ENCODE measurements around the gene TM7SF3. TPM values are rescaled to one million over a fixed set of nuclear protein-coding genes. Genes with fewer than 3 reads are reported as not detected.

The TM7SF3 gene
- total RNA-seq, 1 donor from 2014 or later: 109 TPM

DNA sequence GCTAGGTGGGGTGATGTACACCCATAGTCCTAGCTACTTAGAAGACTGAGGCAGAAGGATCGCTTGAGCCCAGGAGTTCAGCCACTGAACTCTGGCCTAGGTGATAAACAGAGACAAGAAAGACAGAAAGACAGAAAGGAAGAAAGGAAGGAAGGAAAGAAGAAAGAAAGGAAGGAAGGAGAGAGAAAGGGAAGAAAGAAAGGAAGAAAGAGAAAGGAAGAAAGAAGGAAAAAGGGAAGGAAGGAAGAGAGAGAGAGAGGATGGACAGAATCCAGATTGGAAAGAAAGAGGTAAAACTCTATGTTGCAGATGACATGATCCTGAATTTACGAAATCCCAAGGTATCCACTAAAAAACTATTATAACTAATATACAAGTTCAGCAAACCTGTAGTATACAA lies 84.6 kb downstream of the TM7SF3 start:
- DNase-seq (ENCODE audit: low read depth, low spot score): no peak

DNA sequence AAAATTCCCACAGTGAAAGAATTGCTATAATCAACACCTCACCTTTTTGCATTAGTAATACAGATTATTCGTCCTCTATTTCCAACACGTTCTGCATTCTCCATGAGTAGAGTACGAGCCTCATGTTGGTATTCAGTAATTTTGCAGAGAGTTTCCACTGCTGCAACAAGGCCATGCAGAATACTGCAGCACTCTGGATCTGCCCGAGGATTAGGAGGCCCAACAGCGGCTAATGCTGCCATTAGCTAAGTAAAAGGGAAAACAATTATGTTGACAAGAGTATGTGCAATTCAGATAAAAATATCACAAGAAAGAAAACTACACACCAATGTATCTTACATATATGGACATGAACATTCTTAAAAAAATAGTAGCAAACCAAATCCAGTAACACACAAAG lies 85.5 kb downstream of the TM7SF3 start:
- no peak for DNase-seq (ENCODE audit: low read depth, low spot score)

Other genes with a start within 250 kb of the TM7SF3 start
- gene ITPR2, start 181.2 kb downstream of the TM7SF3 start, total RNA-seq: 48.7 and 96.2 TPM in 2 replicates
- gene INTS13, start 76.4 kb downstream of the TM7SF3 start, total RNA-seq: 40.4 and 55.3 TPM in 2 replicates
- 78.3 and 98.4 TPM in 2 replicates for gene FGFR1OP2, start 75.9 kb downstream of the TM7SF3 start, total RNA-seq
- 38.2 and 56.8 TPM in 2 replicates for gene MED21, start 8.2 kb upstream of the TM7SF3 start, total RNA-seq
- gene C12orf71, start 68.2 kb upstream of the TM7SF3 start, total RNA-seq: not detected in 2 replicates
- gene STK38L, start 229.9 kb upstream of the TM7SF3 start, total RNA-seq: 26.6 and 34.2 TPM in 2 replicates

Data from pulmonary artery endothelial cell (primary cell).